Mucosa of gallbladder (tissue), 1 donor: Measurements from ENCODE around the gene SIRT5. TPM values are rescaled to one million over a fixed set of nuclear protein-coding genes. Genes with fewer than 3 reads are reported as not detected.

Source experiments
- DNase-seq: peaks from one replicate; pipeline ENCODE4 v3.0.0-alpha.2; 2020; ENCODE audit warnings: low spot score
- total RNA-seq: library from RNA; stranded (reverse); gene quantifications from one replicate; pipeline ENCODE4 v1.2.1, GENCODE V29; 2021
- donor health status: DM: no; HTN: no; CAD: no.

SIRT5 gene
- total RNA-seq, 1 donor from 2014 or later: 15.2 TPM

GRCh38 chr6:13553646-13554045, 20.8 kb upstream of the SIRT5 start:
- DNase-seq: no peak

- no peak for DNase-seq
These were observed 19.5 kb upstream of the SIRT5 start for GRCh38 chr6:13554929-13555333.

GRCh38 chr6:13557841-13558240, 16.6 kb upstream of the SIRT5 start:
- DNase-seq: no peak

- DNase-seq: no peak
These were observed 15.7 kb upstream of the SIRT5 start for GRCh38 chr6:13558718-13559117.

GRCh38 chr6:13559251-13559650, 15.2 kb upstream of the SIRT5 start:
- DNase-seq: peak; percentile 37

GRCh38 chr6:13559968-13560650, 14.3 kb upstream of the SIRT5 start:
- no peak for DNase-seq

- DNase-seq: no peak
These were observed 13.8 kb upstream of the SIRT5 start for GRCh38 chr6:13560651-13561044.

- DNase-seq: no peak
These were observed 12.7 kb upstream of the SIRT5 start for GRCh38 chr6:13561624-13562267.

- DNase-seq: no peak
These were observed 11.4 kb upstream of the SIRT5 start for GRCh38 chr6:13563009-13563408.

- DNase-seq: no peak
These were observed 8.5 kb upstream of the SIRT5 start for GRCh38 chr6:13565921-13566320.

- DNase-seq: no peak
These were observed 7.9 kb upstream of the SIRT5 start for GRCh38 chr6:13566500-13566899.

- no peak for DNase-seq
These were observed 5.4 kb upstream of the SIRT5 start for GRCh38 chr6:13568970-13569369.

- no peak for DNase-seq
These were observed 2.2 kb upstream of the SIRT5 start for GRCh38 chr6:13572240-13572639.

- no peak for DNase-seq
These were observed 1.3 kb upstream of the SIRT5 start for GRCh38 chr6:13572951-13573654.

- peak; percentile 30 for DNase-seq
These were observed 711 bp upstream of the SIRT5 start for GRCh38 chr6:13573669-13574110.

- peak; percentile 93 for DNase-seq
These were observed 241 bp upstream of the SIRT5 start for GRCh38 chr6:13574149-13574570.

- no peak for DNase-seq
These were observed 975 bp downstream of the SIRT5 start for GRCh38 chr6:13575377-13575775.

GRCh38 chr6:13576017-13576416, 1.6 kb downstream of the SIRT5 start:
- DNase-seq: no peak

- DNase-seq: no peak
These were observed 3.5 kb downstream of the SIRT5 start for GRCh38 chr6:13577926-13578325.

GRCh38 chr6:13579911-13580310, 5.5 kb downstream of the SIRT5 start:
- no peak for DNase-seq

- no peak for DNase-seq
These were observed 7.4 kb downstream of the SIRT5 start for GRCh38 chr6:13581700-13582229.
